EH (cell line): Measurements from ENCODE around the gene CHGA.

Experiments used
- DNase-seq: peaks from one replicate; pipeline ENCODE4 v3.0.0-alpha.2; 2015; ENCODE audit warnings: low read depth

The CHGA gene

GRCh38 chr14:92922883-92923743 is at the start of gene CHGA:
Gene CHGA, plus strand, starts transcription at chr14:92923150. Its CDS starts 210 bp downstream, at chr14:92923360.
- peak; percentile 54 for DNase-seq

GRCh38 chr14:92874962-92875661 is 47.8 kb upstream of the CHGA start:
- DNase-seq, result no peak

- no peak for DNase-seq
Measured at GRCh38 chr14:92877757-92878431, 45.1 kb upstream of the CHGA start.

- no peak for DNase-seq
Measured at GRCh38 chr14:92880351-92880750, 42.6 kb upstream of the CHGA start.

- DNase-seq, result peak; percentile 21
Measured at GRCh38 chr14:92880851-92881250, 42.1 kb upstream of the CHGA start.

- DNase-seq, result no peak
Measured at GRCh38 chr14:92883066-92883465, 39.9 kb upstream of the CHGA start.

GRCh38 chr14:92884410-92884809 is 38.5 kb upstream of the CHGA start:
- DNase-seq, result no peak

GRCh38 chr14:92885279-92886061 is 37.5 kb upstream of the CHGA start:
- no peak for DNase-seq

- no peak for DNase-seq
Measured at GRCh38 chr14:92886337-92886736, 36.6 kb upstream of the CHGA start.

- no peak for DNase-seq
Measured at GRCh38 chr14:92887157-92887556, 35.8 kb upstream of the CHGA start.

- DNase-seq, result no peak
Measured at GRCh38 chr14:92888896-92889295, 34.1 kb upstream of the CHGA start.

- no peak for DNase-seq
Measured at GRCh38 chr14:92890830-92891588, 31.9 kb upstream of the CHGA start.

GRCh38 chr14:92892589-92892988 is 30.4 kb upstream of the CHGA start:
- no peak for DNase-seq

GRCh38 chr14:92895352-92895878 is 27.5 kb upstream of the CHGA start:
- no peak for DNase-seq

- no peak for DNase-seq
Measured at GRCh38 chr14:92897922-92898565, 24.9 kb upstream of the CHGA start.

- no peak for DNase-seq
Measured at GRCh38 chr14:92898566-92899131, 24.3 kb upstream of the CHGA start.

- no peak for DNase-seq
Measured at GRCh38 chr14:92900660-92901059, 22.3 kb upstream of the CHGA start.

- DNase-seq, result no peak
Measured at GRCh38 chr14:92902191-92902590, 20.8 kb upstream of the CHGA start.

GRCh38 chr14:92902726-92903125 is 20.2 kb upstream of the CHGA start:
- no peak for DNase-seq

- no peak for DNase-seq
Measured at GRCh38 chr14:92903359-92903758, 19.6 kb upstream of the CHGA start.
